HG03175 (cell line): ENCODE results near the gene MLXIPL.
"Not testable (repeated sequence)": the region's sequence is repeated elsewhere in the genome, so short reads cannot be mapped to it uniquely, and the experiment has no call there.

Source experiments
- ATAC-seq: cut with Tn5 transposase; IDR thresholded peaks from one replicate; pipeline ENCODE4 v1.9.1; 2021; ENCODE audit warnings: mild to moderate bottlenecking, moderate library complexity; ENCODE audit not compliant: unreplicated experiment

Gene MLXIPL

DNA sequence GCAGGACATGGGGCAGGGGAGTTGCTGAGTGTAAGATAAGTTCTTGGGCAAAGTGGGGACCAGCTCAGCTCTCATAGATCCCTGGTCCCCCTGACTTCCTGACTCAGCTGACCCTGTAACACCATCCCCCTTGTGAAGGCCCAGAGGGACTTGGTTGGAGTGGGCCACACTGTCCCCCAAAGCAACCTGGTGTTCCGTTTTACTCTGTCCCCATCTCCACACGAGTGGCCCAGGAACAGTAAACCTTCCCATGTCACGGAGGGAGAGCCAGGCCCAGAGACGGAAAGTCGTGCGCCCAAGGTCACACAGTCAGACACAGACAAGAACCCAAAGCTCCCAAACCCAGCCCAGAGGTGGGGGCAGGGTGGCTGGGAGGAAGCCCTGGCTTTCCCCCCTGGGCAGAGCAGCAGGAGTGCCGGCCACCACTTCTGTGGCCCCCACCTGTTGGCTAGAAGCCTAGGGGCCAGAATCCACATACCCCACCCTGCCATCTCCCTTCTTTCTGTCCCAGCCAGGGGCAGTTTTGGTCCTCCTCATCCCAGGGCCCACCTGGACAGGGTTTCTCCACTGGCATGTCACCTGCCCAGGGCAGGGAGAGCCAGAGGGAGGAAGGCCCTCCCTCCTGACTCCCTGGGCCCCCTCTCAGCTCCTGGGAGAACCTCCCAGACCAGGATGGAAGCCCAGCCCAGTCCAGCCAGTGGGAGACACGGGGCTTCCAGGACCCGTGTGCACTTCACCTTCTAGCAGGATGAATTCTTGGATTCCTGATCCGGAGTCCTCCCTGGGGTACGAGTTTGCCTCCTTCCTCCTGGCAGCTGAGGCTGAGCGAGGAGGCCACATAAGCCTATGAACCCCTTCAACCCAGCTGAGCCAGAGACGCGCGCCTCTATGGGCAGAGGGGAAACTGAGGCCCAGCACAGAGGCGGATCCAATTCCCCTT is 22.7 kb upstream of the MLXIPL start:
- no peak for ATAC-seq

DNA sequence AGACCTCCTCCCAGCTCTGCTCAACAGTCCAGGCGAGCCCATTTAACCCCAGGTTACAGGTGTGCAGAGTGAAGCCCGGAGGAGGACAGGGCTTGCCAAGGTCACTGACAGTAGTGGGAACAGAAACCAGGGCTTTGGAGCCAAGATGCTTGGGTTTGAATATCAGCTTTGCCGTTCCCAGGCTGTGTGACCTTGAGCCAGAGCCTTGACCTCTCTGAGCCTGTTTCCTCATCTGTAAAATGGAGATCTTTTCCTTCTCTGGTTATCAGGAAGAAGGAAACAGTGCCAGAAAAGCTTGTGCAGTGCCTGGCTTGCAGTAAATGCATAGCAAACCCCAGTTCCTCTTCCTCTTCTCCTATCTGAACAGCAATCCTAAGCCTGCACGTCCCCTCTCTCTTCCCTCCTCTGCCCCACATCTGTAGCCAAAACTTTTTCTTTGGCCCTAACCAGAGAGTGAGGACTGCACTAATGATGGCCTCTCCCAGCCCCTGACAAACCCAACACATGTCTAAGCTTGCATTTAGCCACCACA is 21.4 kb upstream of the MLXIPL start:
- ATAC-seq, result no peak

DNA sequence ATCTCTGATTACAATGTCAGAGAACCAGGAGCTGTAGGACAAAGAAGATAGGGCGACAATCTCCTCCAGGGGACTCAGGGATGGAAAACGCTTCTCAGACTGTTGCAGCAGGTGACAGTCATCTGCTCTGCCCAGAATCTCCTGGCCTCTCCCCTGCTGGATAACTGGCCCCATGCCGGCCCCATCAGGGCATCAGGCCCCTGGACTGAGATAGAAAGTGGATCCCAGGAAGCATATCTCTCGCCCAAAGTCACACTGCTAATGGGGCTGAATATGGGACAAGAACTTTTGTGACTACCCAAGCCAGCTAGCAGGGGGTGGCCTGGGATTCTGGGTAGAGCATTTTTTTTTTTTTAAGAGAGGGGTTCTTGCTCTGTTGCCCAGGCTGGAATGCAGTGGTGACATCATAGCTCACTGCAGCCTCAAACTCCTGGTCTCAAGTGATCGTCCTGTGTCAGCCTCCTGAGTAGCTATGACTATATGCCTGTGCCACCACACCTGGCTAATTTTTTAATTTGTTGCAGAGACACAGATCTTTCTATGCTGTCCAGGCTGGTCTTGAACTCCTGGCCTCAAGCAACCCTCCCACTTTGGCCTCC is 20.5 kb upstream of the MLXIPL start:
- no peak for ATAC-seq

DNA sequence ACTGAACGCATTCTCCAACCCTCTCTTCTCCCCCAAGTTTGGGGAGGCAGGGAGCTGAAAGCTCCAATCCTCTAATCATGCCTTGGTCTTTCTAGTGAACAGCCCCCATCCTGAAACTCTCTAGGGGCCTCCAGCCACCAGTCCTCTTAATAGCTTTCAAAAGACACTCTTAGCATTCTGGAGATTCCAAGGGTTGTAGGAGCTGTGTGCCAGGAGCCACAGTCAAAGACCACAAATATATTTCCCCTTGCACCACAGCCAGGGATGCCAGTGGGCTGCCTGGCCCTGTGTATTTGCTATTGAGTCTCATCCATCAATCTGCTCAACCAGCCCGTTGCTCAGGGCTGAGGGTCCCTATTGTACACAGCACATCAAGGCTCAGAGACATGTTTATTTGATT is 18.5 kb upstream of the MLXIPL start:
- ATAC-seq, result no peak

DNA sequence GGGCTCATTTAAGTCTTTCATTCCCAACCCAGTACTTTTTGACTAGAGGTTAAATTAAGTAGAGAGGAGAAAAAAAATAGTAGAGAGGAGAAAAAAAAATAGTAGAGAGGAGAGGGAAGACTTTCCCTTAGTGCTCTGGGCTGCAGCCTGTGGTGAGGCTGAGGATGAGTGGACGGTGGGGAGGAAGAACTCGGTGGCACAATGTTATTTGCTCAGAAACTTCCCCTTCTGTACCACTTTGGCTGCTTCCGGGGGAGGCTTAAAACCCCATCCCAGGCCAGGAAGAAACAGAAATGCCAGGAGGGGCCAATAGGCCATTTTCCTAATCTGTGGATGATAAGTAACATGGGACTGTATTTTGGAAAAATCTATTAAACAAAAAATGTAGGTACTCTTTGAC is 14.6 kb upstream of the MLXIPL start:
- no peak for ATAC-seq

DNA sequence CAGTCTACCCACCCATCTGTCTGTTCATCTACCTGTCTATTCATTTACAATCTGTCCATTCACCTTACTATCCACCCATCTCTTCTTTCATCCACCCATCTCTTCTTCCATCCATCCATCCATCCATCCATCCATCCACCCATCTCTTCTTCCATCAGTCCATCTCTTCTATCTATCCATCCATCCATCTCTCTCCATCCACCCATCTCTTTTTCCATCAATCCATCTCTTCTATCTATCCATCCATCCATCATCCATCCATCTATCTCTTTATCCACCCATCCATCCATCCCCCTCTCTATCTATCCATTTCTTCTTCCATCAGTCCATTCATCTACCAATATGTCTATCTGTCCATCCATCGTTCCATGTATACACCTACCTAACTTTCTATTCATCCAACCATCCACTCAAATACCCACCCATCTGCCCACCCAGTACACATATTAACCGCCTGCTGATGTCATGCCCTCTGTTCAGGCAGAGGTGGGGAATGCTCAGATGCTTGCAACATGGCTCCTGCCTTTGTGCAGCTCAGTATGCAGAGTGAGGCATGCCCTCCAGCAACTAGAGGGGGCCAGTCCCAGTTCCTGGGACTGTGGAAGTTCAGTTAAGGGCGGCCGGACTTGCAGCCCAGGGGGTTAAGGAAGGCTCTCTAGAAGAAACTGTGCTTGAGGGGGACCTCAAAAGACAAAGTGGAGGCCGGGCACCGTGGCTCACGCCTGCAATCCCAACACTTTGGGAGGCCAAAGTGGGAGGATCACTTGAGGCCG is 11.3 kb upstream of the MLXIPL start:
- ATAC-seq, result no peak

DNA sequence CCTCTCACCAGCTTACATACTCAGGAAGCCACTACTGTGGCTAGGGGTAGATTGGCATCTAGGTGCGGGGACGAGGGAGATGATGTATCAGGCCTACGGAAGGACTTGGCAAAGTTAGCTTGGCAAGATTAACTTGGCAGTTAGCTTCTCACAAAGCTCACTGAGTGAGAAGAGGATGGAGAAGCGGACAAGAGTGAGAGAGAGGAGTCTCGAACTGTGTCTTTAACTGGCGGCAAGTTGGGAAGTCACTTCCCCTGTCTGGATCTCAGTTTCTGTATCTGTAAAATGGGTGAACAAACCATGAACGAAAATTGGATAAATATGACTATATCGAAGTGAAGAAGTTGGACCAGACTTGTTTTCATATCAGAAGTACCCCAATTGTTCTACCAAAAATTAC is 9.5 kb upstream of the MLXIPL start:
- ATAC-seq, result no peak

DNA sequence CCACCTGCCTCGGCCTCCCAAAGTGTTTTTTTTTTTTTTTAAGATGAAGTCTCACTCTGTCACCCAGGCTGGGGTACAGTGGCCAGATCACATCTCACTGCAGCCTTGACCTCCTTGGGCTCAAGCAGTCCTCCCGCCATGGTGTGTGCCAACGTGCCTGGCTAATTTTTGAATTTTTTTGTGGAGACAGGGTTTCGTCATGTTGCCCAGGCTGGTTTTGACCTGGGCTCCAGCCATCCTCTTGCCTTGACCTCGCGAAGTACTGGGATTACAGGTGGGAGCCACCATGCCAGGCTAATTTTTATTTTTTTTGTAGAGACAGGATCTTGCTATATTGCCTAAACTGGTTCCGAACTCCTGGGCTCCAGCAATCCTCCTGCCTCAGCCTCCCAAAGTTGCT is 9.0 kb upstream of the MLXIPL start:
- ATAC-seq, result no peak

DNA sequence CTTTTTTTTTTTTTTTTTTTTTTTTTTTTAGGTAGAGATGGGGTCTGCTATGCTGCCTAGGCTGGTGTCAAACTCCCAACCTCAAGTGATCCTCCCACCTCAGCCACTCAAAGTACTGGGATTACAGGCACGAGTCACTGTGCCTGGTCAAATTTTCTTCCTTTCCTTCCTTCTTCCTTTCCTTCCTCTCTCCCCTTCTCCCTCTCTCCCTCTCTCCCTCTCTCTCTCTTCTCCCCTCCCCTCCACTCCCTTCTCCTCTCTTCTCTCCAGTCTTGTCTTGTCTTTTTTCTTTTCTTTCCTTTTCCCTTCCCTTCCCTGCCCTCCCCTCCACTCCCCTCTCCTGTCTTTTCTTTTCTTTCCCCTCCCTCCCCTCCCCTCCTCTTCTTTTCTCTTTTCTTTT is 7.2 kb upstream of the MLXIPL start:
- ATAC-seq, result no peak

DNA sequence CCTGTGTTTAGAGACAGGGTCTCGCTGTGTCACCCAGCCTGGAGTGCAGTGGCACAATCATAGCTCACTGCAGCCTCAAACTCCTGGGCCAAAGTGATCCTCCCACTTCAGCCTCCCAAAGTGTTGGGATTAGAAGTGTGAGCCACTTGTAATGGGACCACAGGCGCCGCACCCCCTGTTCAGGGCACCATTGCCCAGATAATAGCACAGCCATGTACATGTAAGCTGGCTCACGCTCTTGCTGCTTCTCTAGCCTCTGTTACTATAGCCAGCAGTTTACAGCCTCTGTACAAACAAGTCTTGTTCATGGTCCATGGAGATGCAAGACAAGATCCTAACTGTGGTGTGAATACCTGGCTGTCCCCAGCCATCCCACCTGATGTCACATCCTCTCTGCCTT is 4.2 kb upstream of the MLXIPL start:
- ATAC-seq, result no peak

DNA sequence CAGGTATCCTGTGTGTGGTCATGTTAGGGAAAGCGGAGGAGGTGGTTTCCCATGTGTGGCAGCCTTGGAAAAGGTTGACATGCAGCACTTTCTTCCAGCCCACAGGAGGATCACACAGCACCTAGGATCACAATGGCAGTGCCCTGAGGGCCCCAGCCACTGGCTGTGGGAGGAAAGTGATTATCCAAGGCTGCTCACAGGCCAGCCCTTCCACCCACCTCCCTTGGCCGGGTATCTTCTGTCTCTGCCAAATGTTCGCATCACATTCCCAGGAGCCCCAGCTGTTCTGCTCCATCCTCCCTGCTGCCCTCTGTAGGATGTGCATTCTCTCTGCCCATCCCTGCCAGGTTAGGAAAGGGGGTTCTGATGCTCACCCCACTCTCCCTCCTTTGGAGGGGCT is 2.5 kb upstream of the MLXIPL start:
- no peak for ATAC-seq

DNA sequence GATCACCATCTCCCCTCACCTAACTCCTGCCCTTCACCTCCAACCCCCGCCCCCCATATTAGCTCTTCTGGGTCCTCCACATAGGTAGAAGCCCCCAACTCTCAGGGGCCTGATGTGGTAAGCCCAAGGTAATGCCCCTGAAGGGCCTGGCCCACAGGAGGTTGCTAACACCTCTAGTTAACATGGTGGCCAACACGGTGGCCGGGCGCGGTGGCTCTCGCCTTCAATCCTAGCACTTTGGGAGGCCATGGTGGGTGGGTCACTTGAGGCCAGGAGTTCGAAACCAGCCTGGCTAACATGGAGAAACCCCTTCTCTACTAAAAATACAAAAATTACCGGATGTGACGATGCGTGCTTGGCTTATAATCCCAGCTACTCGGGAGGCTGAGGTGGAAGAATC is 954 bp upstream of the MLXIPL start:
- no peak for ATAC-seq

DNA sequence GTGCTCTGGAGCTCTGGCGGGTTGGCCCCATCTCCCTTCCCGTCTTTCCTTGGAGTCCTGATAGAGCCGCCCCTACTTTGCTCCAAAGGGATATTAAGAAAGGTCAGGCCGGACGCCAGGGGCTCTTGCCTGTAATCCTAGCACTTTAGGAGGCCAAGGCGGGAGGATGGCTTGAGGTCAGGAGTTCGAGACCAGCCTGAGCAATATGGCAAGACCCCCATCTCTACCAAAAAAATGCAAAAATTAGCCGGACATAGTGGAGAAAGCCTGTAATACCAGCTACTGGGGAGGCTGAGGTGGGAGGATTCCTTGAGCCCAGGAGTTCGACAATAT is 313 bp upstream of the MLXIPL start:
- ATAC-seq, result no peak

DNA sequence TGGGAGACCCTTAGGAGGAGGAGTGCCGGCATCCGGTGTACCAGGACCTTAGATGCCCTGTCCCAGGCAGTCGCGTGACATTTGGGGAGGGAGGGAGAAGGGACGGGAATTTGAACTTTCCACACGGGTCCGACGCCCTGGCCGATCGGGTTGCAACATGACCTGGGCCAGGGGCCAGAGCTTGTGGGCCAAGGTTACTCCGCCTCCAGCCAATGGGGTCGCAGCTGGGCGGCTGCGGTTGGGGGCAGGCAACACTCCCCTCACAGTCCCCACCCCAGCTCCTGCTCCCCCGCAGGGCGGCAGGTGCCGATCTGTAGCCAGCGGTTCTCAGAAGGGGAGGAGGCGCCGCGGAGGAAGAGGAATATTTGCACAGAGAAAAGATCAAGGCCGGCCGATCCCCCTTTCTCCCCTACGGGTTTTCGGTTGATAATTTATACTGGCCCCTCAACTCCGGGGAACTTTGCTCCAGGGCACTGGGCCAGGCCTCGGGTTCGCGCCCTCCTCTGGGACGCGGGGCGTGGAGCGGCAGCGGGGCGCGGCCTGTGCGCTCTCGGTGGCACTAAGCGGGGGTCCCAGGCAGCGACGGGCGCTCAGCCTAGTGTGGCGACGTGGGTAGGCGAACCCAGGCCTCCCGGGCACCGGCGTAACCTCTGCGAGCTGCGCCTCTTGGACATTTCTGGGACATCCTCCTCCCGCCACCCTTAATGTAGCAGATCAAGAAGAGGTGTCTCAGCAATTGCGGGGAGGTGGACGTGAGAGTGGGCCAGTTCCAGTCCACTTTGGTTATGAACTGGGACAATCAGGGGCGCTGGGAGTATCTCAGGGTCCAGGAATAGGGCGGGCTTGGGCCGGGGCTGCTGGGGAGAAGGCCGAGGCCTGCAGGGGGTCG is 1.2 kb downstream of the MLXIPL start:
- no peak for ATAC-seq

DNA sequence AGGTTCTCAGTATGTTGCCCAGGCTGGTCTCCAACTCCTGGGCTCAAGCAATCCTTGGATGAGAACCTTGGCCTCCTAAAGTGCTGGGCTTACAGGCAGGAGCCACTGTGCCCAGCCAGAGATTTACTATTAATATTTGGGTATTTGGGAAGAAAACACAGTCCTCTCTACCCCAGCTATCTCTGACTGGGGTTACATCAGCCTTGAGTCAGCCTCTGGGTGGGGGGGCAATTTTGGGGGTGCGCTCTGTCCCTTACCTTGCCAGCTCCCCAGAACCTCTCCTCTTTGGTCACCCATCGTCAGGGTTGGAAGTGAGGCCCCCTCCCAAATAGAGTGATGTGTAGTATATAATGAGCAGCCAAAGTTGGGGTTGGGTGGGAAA is 1.8 kb downstream of the MLXIPL start:
- no peak for ATAC-seq

DNA sequence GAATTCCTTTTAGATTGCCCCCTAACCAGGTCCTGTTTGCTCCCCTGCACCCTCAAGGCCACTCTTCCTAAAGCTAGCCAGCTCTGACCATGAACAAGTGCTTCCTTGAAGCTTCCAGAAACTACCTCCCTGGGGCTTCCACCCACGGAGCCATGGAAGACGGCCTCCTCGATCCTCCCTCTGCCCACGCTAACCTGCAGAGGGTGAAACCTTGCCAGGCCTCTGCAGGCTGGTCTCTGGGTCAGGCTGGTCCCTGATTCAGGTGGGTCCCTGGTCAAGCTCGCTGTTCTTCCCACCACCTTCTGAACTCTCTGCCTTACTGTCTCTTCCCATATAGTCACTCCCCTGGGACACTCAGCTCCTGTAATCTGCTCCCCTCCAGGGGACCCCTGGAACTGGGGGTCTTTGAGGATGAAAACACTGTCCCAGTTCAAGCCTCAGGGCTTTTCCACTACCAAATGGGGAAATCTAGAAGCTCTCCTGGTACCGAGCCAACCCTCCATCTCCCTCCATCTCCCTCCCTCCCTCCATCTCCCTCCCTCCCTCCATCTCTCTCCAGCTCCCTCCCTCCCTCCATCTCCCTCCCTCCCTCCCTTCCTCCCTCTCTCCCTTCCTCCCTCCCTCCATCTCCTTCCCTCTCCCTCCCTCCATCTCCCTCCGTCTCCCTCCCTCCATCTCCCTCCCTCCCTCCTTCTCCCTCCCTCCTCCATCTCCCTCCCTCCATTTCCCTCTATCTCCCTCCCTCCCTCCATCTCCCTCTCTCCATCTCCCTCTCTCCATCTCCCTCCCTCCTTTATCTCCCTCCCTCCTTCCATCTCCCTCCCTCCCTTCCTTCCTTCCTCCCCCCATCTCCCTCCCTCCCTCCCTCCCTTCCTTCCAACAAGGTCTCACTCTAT is 2.9 kb downstream of the MLXIPL start:
- no peak for ATAC-seq

DNA sequence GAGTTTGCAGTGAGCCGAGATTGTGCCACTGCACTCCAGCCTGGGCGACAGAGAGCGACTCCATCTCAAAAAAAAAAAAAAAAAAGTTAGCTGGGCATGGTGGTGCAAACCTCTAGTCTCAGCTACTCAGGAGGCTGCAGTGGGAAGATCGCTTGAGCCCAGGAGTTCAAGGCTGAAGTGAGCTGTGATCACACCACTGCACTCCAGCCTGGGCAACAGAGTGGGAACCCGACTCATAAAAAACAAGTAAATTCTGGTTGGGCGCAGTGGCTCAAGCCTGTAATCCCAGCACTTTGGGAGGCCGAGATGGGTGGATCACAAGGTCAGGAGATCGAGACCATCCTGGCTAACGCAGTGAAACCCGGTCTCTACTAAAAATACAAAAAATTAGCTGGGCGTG is 4.9 kb downstream of the MLXIPL start:
- not testable (repeated sequence) for ATAC-seq

DNA sequence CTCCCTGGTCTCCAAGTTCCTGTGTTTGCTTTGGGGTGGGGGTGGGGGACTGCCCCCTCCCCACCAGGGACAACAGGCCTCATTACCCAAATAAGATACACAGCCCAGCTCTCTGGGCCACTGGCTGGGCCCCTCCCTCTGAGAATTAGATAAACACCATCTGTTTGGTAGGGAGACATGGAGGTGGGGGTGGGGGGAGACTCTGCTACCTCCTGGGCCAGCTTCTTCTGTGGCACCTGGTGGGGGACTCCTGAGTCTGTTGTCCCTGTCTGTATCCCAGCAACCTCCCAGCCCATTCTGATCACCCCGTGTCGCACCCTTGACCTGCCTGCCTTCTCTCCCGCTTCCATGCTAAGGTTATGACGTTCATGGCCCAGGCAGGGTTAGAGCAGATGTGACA is 5.8 kb downstream of the MLXIPL start:
- ATAC-seq, result no peak

DNA sequence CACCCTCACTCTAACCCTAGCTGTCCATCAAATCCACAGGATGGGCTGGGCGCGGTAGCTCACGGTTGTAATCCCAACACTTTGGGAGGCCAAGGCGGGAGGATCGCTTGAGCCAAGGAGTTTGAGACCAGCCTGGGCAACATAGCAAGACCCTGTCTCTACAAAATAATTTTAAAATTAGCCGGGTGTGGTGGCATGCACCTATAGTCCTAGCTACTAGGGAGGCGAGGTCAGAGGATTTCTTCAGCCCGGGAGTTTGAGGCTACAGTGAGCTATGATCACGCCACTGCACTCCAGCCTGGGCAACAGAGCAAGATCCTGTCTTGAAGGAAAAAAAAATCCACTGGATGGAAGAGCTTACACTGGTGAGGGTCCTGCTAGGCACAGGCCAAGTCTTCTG is 6.8 kb downstream of the MLXIPL start:
- not testable (repeated sequence) for ATAC-seq

DNA sequence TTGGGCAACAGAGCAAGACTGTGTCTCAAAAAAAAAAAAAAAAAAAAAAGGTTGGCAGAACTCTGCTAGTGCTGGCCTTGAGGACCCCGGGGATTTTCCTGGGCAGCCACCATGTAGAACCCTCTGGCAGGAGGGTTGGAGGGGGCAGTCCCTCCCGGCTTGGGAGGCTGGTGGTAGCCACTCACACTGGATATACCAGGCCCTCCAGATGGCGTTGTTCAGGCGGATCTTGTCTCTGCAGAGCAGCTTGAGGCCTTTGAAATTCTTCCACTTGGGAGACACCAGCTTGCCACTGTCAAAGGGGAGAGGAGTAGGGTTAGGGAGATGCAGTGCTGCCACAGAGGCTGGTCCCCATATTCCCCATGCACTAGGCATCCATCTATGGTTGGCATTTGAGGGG is 8.4 kb downstream of the MLXIPL start:
- ATAC-seq, result no peak
